ENCODE measurements around the gene RAD18.

RAD18 gene

GRCh38 chr3:8968375-8968882 is 5.2 kb upstream of the RAD18 start:
- Mint-ChIP-seq H3K4me1 (peaks cover 25% of the 10 kb centered on the region), H3K36me3 (ENCODE audit: low read depth) (no peaks in the 10 kb centered on the region), H3K9me3 (no peaks in the 10 kb centered on the region), H3K27ac (no peak overlapping the region), H3K27me3 (ENCODE audit: low read depth, poor library complexity) (peaks cover 51% of the 10 kb centered on the region), H3K4me3 (no peak overlapping the region)
- TF ChIP-seq CTCF (IDR thresholded peaks at IDR 0.05) = no peak
- no peak for DNase-seq

- Mint-ChIP-seq H3K9me3 (no peaks in the 10 kb centered on the region), H3K4me1 (peaks cover 34% of the 10 kb centered on the region), H3K4me3 (no peak overlapping the region), H3K27me3 (ENCODE audit: low read depth, poor library complexity) (peaks cover 53% of the 10 kb centered on the region), H3K36me3 (ENCODE audit: low read depth) (no peaks in the 10 kb centered on the region), H3K27ac (no peak overlapping the region)
- TF ChIP-seq CTCF (IDR thresholded peaks at IDR 0.05) = no peak
- DNase-seq = no peak
Observed at GRCh38 chr3:8967553-8967952, 4.3 kb upstream of the RAD18 start.

DNA sequence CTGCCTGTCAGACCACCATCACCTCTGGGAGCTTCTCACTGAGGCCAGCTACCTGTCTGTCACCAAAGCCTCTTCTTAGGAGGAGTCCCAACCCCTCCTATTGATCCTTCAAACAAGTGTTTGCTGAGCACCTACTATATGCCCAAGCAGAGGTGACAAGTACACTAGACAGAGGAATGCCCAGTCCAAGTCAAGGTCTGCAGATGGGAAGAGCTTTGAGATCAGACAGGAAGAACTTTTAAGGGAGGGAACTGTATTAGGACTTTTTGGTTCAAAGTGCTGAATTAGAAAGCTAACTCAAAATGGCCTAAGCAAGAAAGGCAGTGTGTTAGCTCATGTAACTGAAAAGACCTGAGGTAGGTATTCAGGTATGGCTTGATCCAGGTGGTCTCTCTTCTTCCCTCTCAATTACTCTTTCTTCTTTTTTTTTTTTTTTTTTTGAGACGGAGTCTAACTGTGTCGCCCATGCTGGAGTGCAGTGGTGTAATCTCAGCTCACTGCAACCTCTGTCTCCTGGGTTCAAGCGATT is 3.6 kb upstream of the RAD18 start:
- TF ChIP-seq CTCF (IDR thresholded peaks at IDR 0.05) = no peak
- no peak overlapping the region for H3K4me3 Mint-ChIP-seq
- H3K4me1 Mint-ChIP-seq = peaks cover 41% of the 10 kb centered on the region
- no peaks in the 10 kb centered on the region for H3K9me3 Mint-ChIP-seq
- H3K36me3 Mint-ChIP-seq (ENCODE audit: low read depth) = no peaks in the 10 kb centered on the region
- no peak for DNase-seq
- H3K27me3 Mint-ChIP-seq (ENCODE audit: low read depth, poor library complexity) = peaks cover 47% of the 10 kb centered on the region
- H3K27ac Mint-ChIP-seq = no peak overlapping the region

- Mint-ChIP-seq H3K27ac (no peak overlapping the region), H3K4me1 (peaks cover 47% of the 10 kb centered on the region), H3K27me3 (ENCODE audit: low read depth, poor library complexity) (peaks cover 42% of the 10 kb centered on the region), H3K9me3 (no peaks in the 10 kb centered on the region), H3K36me3 (ENCODE audit: low read depth) (no peaks in the 10 kb centered on the region), H3K4me3 (no peak overlapping the region)
- no peak for TF ChIP-seq CTCF (IDR thresholded peaks at IDR 0.05)
- no peak for DNase-seq
Observed at GRCh38 chr3:8966150-8966819, 3.0 kb upstream of the RAD18 start.

- Mint-ChIP-seq H3K4me3 (peak overlapping the region; percentile 98), H3K4me1 (peaks cover 52% of the 10 kb centered on the region), H3K9me3 (no peaks in the 10 kb centered on the region), H3K27me3 (ENCODE audit: low read depth, poor library complexity) (peaks cover 35% of the 10 kb centered on the region), H3K27ac (peak overlapping the region; percentile 93), H3K36me3 (ENCODE audit: low read depth) (no peaks in the 10 kb centered on the region)
- DNase-seq = no peak
- TF ChIP-seq CTCF (IDR thresholded peaks at IDR 0.05) = no peak
Observed at GRCh38 chr3:8964436-8965370, 1.4 kb upstream of the RAD18 start.
